H1 (cell line): ENCODE data around the gene SEC61A1. TPM values are rescaled to one million over a fixed set of nuclear protein-coding genes. Genes with fewer than 3 reads are reported as not detected.

Source experiments
- CTCF ChIA-PET: fragments of 300-600 bp; sonication (Branson Sonifier 250); formaldehyde crosslinking; loops from one replicate; lab custom pipeline; 2021; ENCODE audit not compliant: partially characterized antibody; lab: Charles Lee
- POLR2A ChIA-PET: fragments of 300-600 bp; sonication (Branson Sonifier 250); formaldehyde crosslinking; loops from one replicate; lab custom pipeline; 2021; ENCODE audit warnings: inconsistent platforms; ENCODE audit not compliant: partially characterized antibody; lab: Charles Lee
- DNase-seq, 2 experiments: peaks; one replicate each; pipeline versions ENCODE4 v3.0.0 to v3.0.0-alpha.2; 2010 to 2022; ENCODE audit warnings: low spot score in 2 of 2, low read depth in 1 of 2, mixed read lengths in 1 of 2
- FAIRE-seq: peaks from 2 replicates; lab custom pipeline; 2011; peaks lifted over from hg19 to GRCh38; lab: Jason Lieb, UNC
- H2AFZ ChIP-seq: 2 replicates; pipeline ENCODE4 v1.8.1; 2012; ENCODE audit warnings: low read length, inconsistent platforms
- H2AK5ac ChIP-seq: 2 replicates; pipeline ENCODE4 v1.6.1; 2013; ENCODE audit warnings: low read depth, low read length
- H2BK120ac ChIP-seq: replicated peaks from 2 replicates; pipeline ENCODE3; 2013; ENCODE audit warnings: low read depth, low read length, inconsistent platforms
- H2BK12ac ChIP-seq: 2 replicates; pipeline ENCODE4 v1.6.1; 2013; ENCODE audit warnings: low read depth, low read length
- H2BK15ac ChIP-seq: 2 replicates; pipeline ENCODE4 v1.6.1; 2013; ENCODE audit warnings: low read length
- H2BK20ac ChIP-seq: 2 replicates; pipeline ENCODE4 v1.6.1; 2013; ENCODE audit warnings: low read length
- H2BK5ac ChIP-seq: 2 replicates; pipeline ENCODE4 v1.6.1; 2013; ENCODE audit warnings: low read depth, low read length
- H3K14ac ChIP-seq: 2 replicates; pipeline ENCODE4 v1.6.1; 2013; ENCODE audit warnings: inconsistent platforms; ENCODE audit not compliant: insufficient read length
- H3K18ac ChIP-seq: 2 replicates; pipeline ENCODE4 v1.6.1; 2013; ENCODE audit warnings: low read length; ENCODE audit errors: extremely low read depth
- H3K23ac ChIP-seq: 2 replicates; pipeline ENCODE4 v1.6.1; 2013; ENCODE audit warnings: inconsistent platforms; ENCODE audit not compliant: insufficient read length
- H3K23me2 ChIP-seq: 2 replicates; pipeline ENCODE4 v1.6.1; 2013; ENCODE audit warnings: low read depth, low read length
- H3K27ac ChIP-seq: 2 replicates; pipeline ENCODE4 v1.6.1; 2011; ENCODE audit warnings: low read depth, low read length, inconsistent platforms
- H3K27me3 ChIP-seq, 4 experiments: replicated peaks in 1 of 4; 1 replicate in 1 of 4; 2 replicates in 3 of 4; pipeline versions ENCODE4 v1.6.1 to v1.8.1; 2011 to 2013; ENCODE audit warnings: low read length in 3 of 4, mild to moderate bottlenecking in 3 of 4, inconsistent platforms in 2 of 4, mixed read lengths in 2 of 4, moderate library complexity in 1 of 4; ENCODE audit not compliant: control insufficient read depth in 3 of 4, insufficient read depth in 3 of 4; ENCODE audit errors: extremely low read depth in 1 of 4
- H3K36me3 ChIP-seq, 4 experiments: 2 replicates each; pipeline versions ENCODE4 v1.6.1 to v1.8.1; 2011 to 2013; ENCODE audit warnings: mild to moderate bottlenecking in 4 of 4, low read length in 3 of 4, moderate library complexity in 2 of 4, control low read depth in 1 of 4, inconsistent platforms in 1 of 4; ENCODE audit not compliant: insufficient read depth in 4 of 4, control insufficient read depth in 2 of 4
- H3K4ac ChIP-seq: replicated peaks from 2 replicates; pipeline ENCODE3; 2013; ENCODE audit warnings: low read length, low read depth, mixed read lengths, inconsistent platforms; ENCODE audit not compliant: insufficient read length
- H3K4me1 ChIP-seq, 4 experiments: replicated peaks in 1 of 4; 1 replicate in 1 of 4; 2 replicates in 3 of 4; pipeline versions ENCODE4 v1.6.1 to v1.8.1; 2011 to 2013; ENCODE audit warnings: low read length in 3 of 4, inconsistent platforms in 2 of 4, mixed read lengths in 1 of 4; ENCODE audit not compliant: insufficient read depth in 4 of 4, control insufficient read depth in 3 of 4
- H3K4me2 ChIP-seq, 2 experiments: 2 replicates each; pipeline versions ENCODE4 v1.6.1 to v1.8.1; 2011 to 2013; ENCODE audit warnings: low read depth in 2 of 2, low read length in 2 of 2, control low read depth in 1 of 2, inconsistent platforms in 1 of 2, mild to moderate bottlenecking in 1 of 2; ENCODE audit not compliant: insufficient read depth in 1 of 2
- H3K4me3 ChIP-seq, 4 experiments: fragments of 200-600, 300-600 bp in 1 of 4; sonication (generic), shearing (Covaris generic), sonication (Bioruptor Twin) in 1 of 4; 2 replicates each; pipeline versions ENCODE4 v1.5.1 to v1.8.1; 2011 to 2016; ENCODE audit warnings: low read length in 4 of 4, low read depth in 3 of 4, control low read depth in 2 of 4, inconsistent platforms in 2 of 4, mild to moderate bottlenecking in 2 of 4, mixed read lengths in 1 of 4, moderate library complexity in 1 of 4; ENCODE audit not compliant: insufficient read depth in 2 of 4; ENCODE audit errors: extremely low read depth in 1 of 4
- H3K56ac ChIP-seq: replicated peaks from 2 replicates; pipeline ENCODE3; 2013; ENCODE audit warnings: low read depth, mild to moderate bottlenecking, mixed read lengths, low read length, inconsistent platforms; ENCODE audit not compliant: insufficient read length
- H3K79me1 ChIP-seq: 2 replicates; pipeline ENCODE4 v1.6.1; 2013; ENCODE audit warnings: low read depth, low read length, control low read depth
- H3K79me2 ChIP-seq, 2 experiments: 2 replicates each; pipeline versions ENCODE4 v1.6.1 to v1.8.1; 2012 to 2013; ENCODE audit warnings: low read length in 2 of 2, mild to moderate bottlenecking in 2 of 2, inconsistent platforms in 1 of 2; ENCODE audit not compliant: insufficient read depth in 2 of 2, control insufficient read depth in 1 of 2
- H3K9ac ChIP-seq, 4 experiments: replicated peaks in 1 of 4; 1 replicate in 1 of 4; 2 replicates in 3 of 4; pipeline versions ENCODE4 v1.6.1 to v1.8.1; 2011 to 2013; ENCODE audit warnings: low read depth in 3 of 4, low read length in 3 of 4, control low read depth in 2 of 4, mild to moderate bottlenecking in 2 of 4, moderate library complexity in 2 of 4, inconsistent platforms in 1 of 4; ENCODE audit errors: extremely low read depth in 1 of 4
- H3K9me3 ChIP-seq, 2 experiments: 2 replicates each; pipeline versions ENCODE4 v1.6.1 to v1.8.1; 2012 to 2013; ENCODE audit warnings: mild to moderate bottlenecking in 2 of 2, moderate library complexity in 2 of 2, control low read depth in 1 of 2, inconsistent platforms in 1 of 2, low read depth in 1 of 2, low read length in 1 of 2, mixed read lengths in 1 of 2; ENCODE audit not compliant: insufficient read depth in 2 of 2
- H4K20me1 ChIP-seq, 2 experiments: replicated peaks in 1 of 2; 2 replicates each; pipeline versions ENCODE3 to v1.8.1; 2011 to 2013; ENCODE audit warnings: inconsistent platforms in 2 of 2, low read length in 2 of 2, mild to moderate bottlenecking in 1 of 2; ENCODE audit not compliant: insufficient read depth in 2 of 2, control insufficient read depth in 1 of 2
- H4K5ac ChIP-seq: 2 replicates; pipeline ENCODE4 v1.6.1; 2013; ENCODE audit warnings: low read length, low read depth, mixed read lengths, inconsistent platforms; ENCODE audit not compliant: insufficient read length
- H4K8ac ChIP-seq: 2 replicates; pipeline ENCODE4 v1.8.0; 2013; ENCODE audit warnings: mild to moderate bottlenecking, moderate library complexity, low read length, inconsistent platforms; ENCODE audit not compliant: insufficient read depth; ENCODE audit errors: extremely low read depth
- H4K91ac ChIP-seq: replicated peaks from 2 replicates; pipeline ENCODE3; 2013; ENCODE audit warnings: low read length, mixed read lengths, inconsistent platforms; ENCODE audit not compliant: insufficient read length
- BACH1 ChIP-seq: IDR thresholded peaks from 2 replicates; pipeline ENCODE4 v1.6.1; 2012; ENCODE audit warnings: low read length, improper control_type of control experiment
- CHD1 ChIP-seq: IDR thresholded peaks from 2 replicates; pipeline ENCODE4 v1.6.1; 2012; ENCODE audit warnings: low read depth, low read length, improper control_type of control experiment
- CREB1 ChIP-seq: IDR thresholded peaks from 2 replicates; pipeline ENCODE4 v1.6.1; 2012; ENCODE audit warnings: inconsistent platforms
- FOSL1 ChIP-seq: IDR thresholded peaks from 2 replicates; pipeline ENCODE4 v1.6.1; 2011; ENCODE audit warnings: mild to moderate bottlenecking, low read depth, low read length, moderate library complexity; ENCODE audit not compliant: insufficient read depth
- GABPA ChIP-seq: IDR thresholded peaks from 2 replicates; pipeline ENCODE4 v1.6.1; 2011; ENCODE audit warnings: mild to moderate bottlenecking, low read length, moderate library complexity, borderline replicate concordance; ENCODE audit not compliant: insufficient read depth
- JUND ChIP-seq: IDR thresholded peaks from 2 replicates; pipeline ENCODE4 v1.6.1; 2011; ENCODE audit warnings: mild to moderate bottlenecking, improper control_type of control experiment, low read length
- KDM5A ChIP-seq: fragments of 200-600 bp; IDR thresholded peaks from 2 replicates; pipeline ENCODE4 v1.7.1; 2012; ENCODE audit warnings: mild to moderate bottlenecking, low read length, inconsistent platforms, mixed read lengths
- MAFK ChIP-seq: IDR thresholded peaks from 2 replicates; pipeline ENCODE4 v1.6.1; 2012; ENCODE audit warnings: low read depth, mild to moderate bottlenecking, improper control_type of control experiment, low read length
- NANOG ChIP-seq: IDR thresholded peaks from 2 replicates; pipeline ENCODE4 v1.6.1; 2011; ENCODE audit warnings: low read length, low read depth, mild to moderate bottlenecking, inconsistent platforms; ENCODE audit not compliant: insufficient read depth, poor library complexity, severe bottlenecking
- POLR2AphosphoS5 ChIP-seq: IDR thresholded peaks from 2 replicates; pipeline ENCODE4 v1.6.1; 2011; ENCODE audit warnings: low read depth, low read length
- SIX5 ChIP-seq: IDR thresholded peaks from 2 replicates; pipeline ENCODE4 v1.6.1; 2011; ENCODE audit warnings: mild to moderate bottlenecking, low read depth, low read length
- SP1 ChIP-seq: IDR thresholded peaks from 2 replicates; pipeline ENCODE4 v1.6.1; 2011; ENCODE audit warnings: low read depth, low read length
- SP4 ChIP-seq: IDR thresholded peaks from 2 replicates; pipeline ENCODE4 v1.6.1; 2012; ENCODE audit warnings: low read length, inconsistent platforms
- TAF7 ChIP-seq: optimal IDR thresholded peaks from 2 replicates; pipeline ENCODE3; 2011; ENCODE audit warnings: low read depth, mild to moderate bottlenecking, inconsistent platforms, low read length, moderate library complexity, borderline replicate concordance
- USF2 ChIP-seq: IDR thresholded peaks from 2 replicates; pipeline ENCODE4 v1.6.1; 2011; ENCODE audit warnings: low read length, improper control_type of control experiment
- WGBS, 2 experiments: shearing (Covaris generic) in 1 of 2; methylation state at CpG; one replicate each; pipeline versions ENCODE4 v1.1.6 to v1.1.7; 2013 to 2015; ENCODE audit warnings: low lambda C conversion rate in 2 of 2, mixed read lengths in 2 of 2, inconsistent platforms in 1 of 2, low coverage in 1 of 2, missing lambda C conversion rate in 1 of 2; ENCODE audit not compliant: insufficient replicate concordance in 2 of 2, insufficient coverage in 1 of 2, insufficient read length in 1 of 2; ENCODE audit errors: extremely low coverage in 1 of 2, missing lambda C conversion rate in 1 of 2; 5-methylcytosine and 5-hydroxymethylcytosine counted together
- polyA plus RNA-seq, 7 experiments: library from polyadenylated mRNA; depleted of rRNA in 3 of 7; stranded (reverse) in 5 of 7; unstranded in 2 of 7; fragments of >200 nt in 5 of 7; fragments of 200-250 nt in 2 of 7; gene quantifications; 1 replicate in 5 of 7; 2 replicates in 1 of 7; 4 replicates in 1 of 7; pipeline versions ENCODE4 v1.2.1 to v1.2.3, GENCODE V29; 2011 to 2013; ENCODE audit warnings: missing spikeins in 2 of 7, mixed read lengths in 2 of 7
- total RNA-seq: library from RNA; stranded (reverse); fragmentation: NEBNext Ultra II Directional; extraction: Animal tissue kit (Norgen Biotek cat#: 25700); gene quantifications from 2 replicates; pipeline ENCODE4 v1.2.1, GENCODE V29; 2021

SEC61A1 gene
- total and polyA plus RNA-seq, 2 of the 8 experiments (the other 6 are each of a cell fraction or from before 2014, with no cell fraction given): 133 to 165 TPM

- peak overlapping the region; percentile 2 for H4K91ac ChIP-seq
- peaks cover 0 to 23% (median 9%) of the 10 kb centered on the region in 4 experiments; a peak in 6 of 7 replicates for H3K4me1 ChIP-seq
- no peak overlapping the region for H3K18ac ChIP-seq
- H2BK120ac ChIP-seq: no peak overlapping the region
- H2BK20ac ChIP-seq: no peak overlapping the region
- no peak overlapping the region for H3K4me2 ChIP-seq
- no peak for FAIRE-seq
- 0 out of 2 replicates have a peak overlapping the region, but pooled peaks have one; percentile 6 for H2BK5ac ChIP-seq
- no peaks in the 10 kb centered on the region for H3K79me2 ChIP-seq
- no peak overlapping the region for H3K14ac ChIP-seq
- CTCF ChIA-PET: no interaction called here
- peaks cover 0 to 2% of the 10 kb centered on the region in 2 experiments; a peak in 1 of 4 replicates for H3K9me3 ChIP-seq
- POLR2A ChIA-PET: no interaction called here
- 90% methylated on average over 8 of the region's 8 CpGs; no CpG with 5 or more reads in 1 of the 2 experiments for WGBS, 2 experiments
- no peak overlapping the region for H3K27ac ChIP-seq
- H4K5ac ChIP-seq: no peak overlapping the region
- H3K36me3 ChIP-seq: no peaks in the 10 kb centered on the region
- 0 out of 2 replicates have a peak overlapping the region, but pooled peaks have one; percentile 31 for H2BK15ac ChIP-seq
- H4K20me1 ChIP-seq: no peaks in the 10 kb centered on the region
- no peak overlapping the region for H3K23ac ChIP-seq
- no peak overlapping the region for H2AFZ ChIP-seq
- H3K27me3 ChIP-seq: no peaks in the 10 kb centered on the region
- no peaks in the 10 kb centered on the region; the same call in 1 of the 2 replicates for H3K23me2 ChIP-seq
- DNase-seq: no peak
- H3K4me3 ChIP-seq: no peak overlapping the region
- H2BK12ac ChIP-seq: no peak overlapping the region
- no peak overlapping the region for H4K8ac ChIP-seq
- H3K79me1 ChIP-seq: no peaks in the 10 kb centered on the region
- no peak overlapping the region for H3K4ac ChIP-seq
- no peak overlapping the region for H3K56ac ChIP-seq
- TF ChIP-seq GABPA (no peak), TAF7 (no peak), USF2 (no peak), POLR2AphosphoS5 (no peak), FOSL1 (no peak), NANOG (no peak), SP1 (no peak), KDM5A (no peak), SP4 (no peak), CREB1 (no peak), BACH1 (no peak), JUND (no peak), MAFK (no peak), SIX5 (no peak), CHD1 (no peak)
- TF ChIP-seq, all 59 proteins: peak for 0
- Histone ChIP-seq H2AK5ac (no peak overlapping the region), H3K9ac (no peak overlapping the region)
Measured at GRCh38 chr3:128004661-128005060, 47.6 kb upstream of the SEC61A1 start.
